SK-N-MC (cell line): ENCODE results near the gene PPRC1.

Source experiments
- EZH2 ChIP-seq: fragments of 200-600 bp; sonication (generic); IDR thresholded peaks from one replicate; pipeline ENCODE4 v1.6.1; 2017; ENCODE audit warnings: antibody characterized with exemption
- FOXP2 ChIP-seq: optimal IDR thresholded peaks from 2 replicates; pipeline ENCODE3; 2011; ENCODE audit warnings: mild to moderate bottlenecking, moderate library complexity; ENCODE audit not compliant: insufficient read depth; ENCODE audit errors: extremely low read length, control extremely low read depth
- POLR2AphosphoS5 ChIP-seq: IDR thresholded peaks from 2 replicates; pipeline ENCODE4 v1.6.1; 2012; ENCODE audit warnings: mild to moderate bottlenecking, low read depth, low read length, borderline replicate concordance

DNA sequence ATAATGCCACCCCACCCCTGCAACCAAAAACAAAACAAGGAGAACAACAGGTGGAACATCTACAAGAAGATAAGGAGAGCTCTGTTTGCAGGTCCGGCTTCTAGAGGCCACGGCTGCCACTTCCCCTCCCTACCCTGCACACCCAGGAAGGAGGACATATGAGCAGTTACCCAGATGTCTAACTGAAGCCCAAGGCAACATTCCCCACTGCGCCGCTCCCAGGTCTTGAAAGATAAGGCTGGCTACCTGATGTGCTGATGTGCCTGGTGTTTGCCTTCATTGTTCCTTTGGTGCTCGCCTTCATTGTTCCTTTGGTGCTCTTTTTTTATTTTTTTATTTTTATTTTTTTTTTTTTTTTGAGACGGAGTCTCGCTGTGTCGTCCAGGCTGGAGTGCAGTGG lies 46.6 kb upstream of the PPRC1 start:
- no peak for TF ChIP-seq EZH2
- no peak for TF ChIP-seq POLR2AphosphoS5
- no peak for TF ChIP-seq FOXP2
